K562 (cell line): ENCODE measurements around the gene GJC2. TPM values are rescaled to one million over a fixed set of nuclear protein-coding genes. Genes with fewer than 3 reads are reported as not detected.

Experiments
- BDP1 ChIP-seq: IDR thresholded peaks from 3 replicates; pipeline ENCODE4 v1.6.1; 2011; ENCODE audit not compliant: insufficient read length, insufficient read depth
- FIP1L1 ChIP-seq: fragments of 200-400 bp; formaldehyde crosslinking; IDR thresholded peaks from 2 replicates; pipeline ENCODE4 v1.6.1; 2018; ENCODE audit warnings: mild to moderate bottlenecking, low read depth, low read length; ENCODE audit not compliant: poor library complexity, severe bottlenecking
- KDM1A ChIP-seq, 2 experiments: fragments of 450-650 bp; IDR thresholded peaks; 2 replicates each; pipeline ENCODE4 v1.6.1; 2016; ENCODE audit warnings: mild to moderate bottlenecking in 2 of 2
- KDM2B ChIP-seq: fragments of 250-450 bp; sonication (Bioruptor Pico); IDR thresholded peaks from 2 replicates; pipeline ENCODE4 v1.8.0; 2021; ENCODE audit warnings: mild to moderate bottlenecking, moderate library complexity
- KLF10 ChIP-seq: fragments of 250-450 bp; sonication (Bioruptor Pico); IDR thresholded peaks from 2 replicates; pipeline ENCODE4 v1.6.1; 2021; ENCODE audit warnings: matching md5 sums
- MEF2A ChIP-seq: IDR thresholded peaks from 2 replicates; pipeline ENCODE4 v1.6.1; 2011; ENCODE audit warnings: low read depth, mild to moderate bottlenecking, low read length, moderate library complexity; ENCODE audit not compliant: control insufficient read depth
- NFIX ChIP-seq: fragments of 250-450 bp; sonication (Bioruptor Pico); IDR thresholded peaks from 2 replicates; pipeline ENCODE4 v1.4.0; 2020; ENCODE audit warnings: low read depth, mild to moderate bottlenecking, moderate library complexity
- SMARCC2 ChIP-seq: fragments of 450-650 bp; IDR thresholded peaks from 2 replicates; pipeline ENCODE4 v1.6.1; 2017; ENCODE audit warnings: antibody characterized with exemption, moderate library complexity, mild to moderate bottlenecking, low read depth
- TCF7 ChIP-seq: sonication (generic); IDR thresholded peaks from 2 replicates; pipeline ENCODE4 v1.6.1; 2016; ENCODE audit warnings: antibody characterized with exemption, borderline replicate concordance
- ZBTB1 ChIP-seq: sonication (generic); formaldehyde crosslinking; IDR thresholded peaks from 2 replicates; pipeline ENCODE4 v1.8.1; 2023; ENCODE audit warnings: missing genetic modification reagents, low read depth, mild to moderate bottlenecking, borderline replicate concordance
- ZC3H11A ChIP-seq: IDR thresholded peaks from 2 replicates; pipeline ENCODE4 v1.6.1; 2012; ENCODE audit warnings: low read depth, low read length, improper control_type of control experiment
- ZC3H4 ChIP-seq: sonication (generic); formaldehyde crosslinking; IDR thresholded peaks from 2 replicates; pipeline ENCODE4 v1.9.0; 2021; ENCODE audit warnings: missing genetic modification reagents, borderline replicate concordance
- ZNF263 ChIP-seq: sonication (generic); formaldehyde crosslinking; IDR thresholded peaks from 2 replicates; pipeline ENCODE4 v1.8.0; 2022; ENCODE audit warnings: mild to moderate bottlenecking, missing genetic modification reagents, borderline replicate concordance
- ZNF778 ChIP-seq: fragments of 450-650 bp; formaldehyde crosslinking; IDR thresholded peaks from 2 replicates; pipeline ENCODE4 v1.4.0; 2020; ENCODE audit warnings: mild to moderate bottlenecking, moderate library complexity
- ZNF785 ChIP-seq: fragments of 250-450 bp; sonication (Bioruptor Pico); IDR thresholded peaks from 2 replicates; pipeline ENCODE4 v1.4.0; 2020; ENCODE audit warnings: mild to moderate bottlenecking
- polyA plus RNA-seq, 8 experiments: library from polyadenylated mRNA; depleted of rRNA in 4 of 8; stranded (reverse) in 5 of 8; unstranded in 3 of 8; fragments of >200 nt; fragmentation: Nextera tagmentation in 2 of 8; fragmentation: Illumina TruSeq in 1 of 8; extraction: Ambion mirVana in 2 of 8; extraction: Trizol in 1 of 8; gene quantifications; 2 replicates each; pipeline versions ENCODE4 v1.2.1 to v1.2.3, GENCODE V29; 2011 to 2014; ENCODE audit warnings: inconsistent platforms in 1 of 8, missing spikeins in 1 of 8
- total RNA-seq, 7 experiments: library from RNA; depleted of rRNA in 6 of 7; stranded (reverse); fragments of >200 nt in 6 of 7; fragmentation: Illumina TruSeq in 2 of 7; extraction: Trizol in 2 of 7; gene quantifications; 2 replicates each; pipeline versions ENCODE4 v1.2.1 to v1.2.3, GENCODE V29; 2011 to 2021; ENCODE audit warnings: low replicate concordance in 1 of 7
- TF ChIP-seq, protein P1 (sequence below), 3 experiments: fragments of 200-800 bp in 1 of 3; sonication (Bioruptor generic) in 1 of 3; sonication (generic) in 1 of 3; formaldehyde crosslinking in 1 of 3; IDR thresholded peaks; 2 replicates each; pipeline versions ENCODE4 v1.6.1 to v1.8.0; 2016 to 2022; ENCODE audit warnings: mild to moderate bottlenecking in 2 of 3, missing compliant biosample characterization in 2 of 3, missing genetic modification characterization in 2 of 3, missing genetic modification reagents in 1 of 3
- TF ChIP-seq, protein P2 (sequence below): fragments of 450-650 bp; IDR thresholded peaks from 2 replicates; pipeline ENCODE4 v1.7.0; 2016; ENCODE audit warnings: borderline replicate concordance
- TF ChIP-seq, protein P3 (sequence below): sonication (generic); formaldehyde crosslinking; IDR thresholded peaks from 2 replicates; pipeline ENCODE4 v1.9.0; 2022; ENCODE audit warnings: mild to moderate bottlenecking, missing genetic modification reagents
- TF ChIP-seq, protein P4 (sequence below): fragments of 250-450 bp; sonication (Bioruptor Pico); IDR thresholded peaks from 2 replicates; pipeline ENCODE4 v1.5.0; 2022; ENCODE audit warnings: mild to moderate bottlenecking

Gene GJC2
- total and polyA plus RNA-seq, 9 of the 15 experiments (the other 6 are each of a cell fraction or from before 2014, with no cell fraction given) = 0.03 to 0.62 (median 0.11) TPM; not detected in 2

DNA sequence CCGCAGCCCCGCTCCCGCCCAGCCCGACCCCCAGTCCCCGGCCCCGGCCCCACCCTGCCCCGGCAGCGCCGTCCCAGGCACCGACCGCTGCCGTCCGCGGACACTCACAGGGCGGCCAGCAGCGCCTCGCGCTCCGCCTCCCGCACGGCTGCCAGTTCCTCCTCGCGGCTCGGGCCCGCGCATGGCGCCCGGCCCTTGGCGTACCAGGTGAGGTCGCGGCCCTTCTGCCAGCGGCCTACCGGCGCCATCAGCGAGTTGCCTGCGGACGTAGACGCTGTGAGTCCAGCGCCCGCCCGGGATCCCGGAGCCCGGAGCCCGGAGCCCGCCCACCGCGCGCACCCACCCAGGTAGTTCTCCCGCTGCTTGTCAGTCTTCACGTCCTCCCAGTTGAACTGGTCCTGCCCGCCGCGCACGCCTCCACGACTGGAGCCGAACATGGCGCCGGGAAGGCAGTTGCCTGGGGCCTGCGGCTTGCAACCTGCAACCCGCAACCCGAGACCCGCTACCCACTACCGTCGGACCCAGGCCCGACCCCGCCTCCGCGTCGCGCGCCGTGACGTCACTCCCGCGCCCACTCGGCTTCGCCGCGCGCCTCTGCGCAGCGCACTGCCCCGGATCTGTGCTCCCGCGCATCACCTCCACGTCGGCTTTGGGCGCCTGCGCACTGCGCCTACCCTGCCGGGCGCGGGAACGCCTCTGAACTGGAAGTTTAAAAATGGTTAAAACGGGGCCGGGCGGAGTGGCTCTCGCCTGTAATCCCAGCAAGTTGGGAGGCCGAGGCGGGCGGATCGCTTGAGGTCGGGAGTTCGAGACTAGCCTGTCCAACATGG is 46.7 kb upstream of the GJC2 start, which contains the start of gene C1orf35 (continued):
- no peak for TF ChIP-seq TCF7
- TF ChIP-seq MEF2A = no peak
- TF ChIP-seq SMARCC2 = no peak
- no peak for TF ChIP-seq KDM2B
- TF ChIP-seq ZC3H11A = no peak
- peak; percentile 67; the same call in 1 of the 2 replicates for TF ChIP-seq ZBTB1 (CRISPR knock-in tag)
- TF ChIP-seq, protein P1, sequence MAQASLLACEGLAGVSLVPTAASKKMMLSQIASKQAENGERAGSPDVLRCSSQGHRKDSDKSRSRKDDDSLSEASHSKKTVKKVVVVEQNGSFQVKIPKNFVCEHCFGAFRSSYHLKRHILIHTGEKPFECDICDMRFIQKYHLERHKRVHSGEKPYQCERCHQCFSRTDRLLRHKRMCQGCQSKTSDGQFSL (CRISPR knock-in tag; IDR thresholded peaks at IDR 0.05) = no peak; the same call in 1 of the 2 replicates
- TF ChIP-seq, protein P1 (tag; IDR thresholded peaks at IDR 0.05) = no peak
- TF ChIP-seq FIP1L1 = peak; percentile 98
- TF ChIP-seq ZNF785 (CRISPR knock-in tag) = no peak
- no peak for TF ChIP-seq KDM1A (IDR thresholded peaks at IDR 0.05)
- no peak for TF ChIP-seq NFIX (CRISPR knock-in tag)
- no peak for TF ChIP-seq KLF10 (CRISPR knock-in tag)
- TF ChIP-seq, protein P2, sequence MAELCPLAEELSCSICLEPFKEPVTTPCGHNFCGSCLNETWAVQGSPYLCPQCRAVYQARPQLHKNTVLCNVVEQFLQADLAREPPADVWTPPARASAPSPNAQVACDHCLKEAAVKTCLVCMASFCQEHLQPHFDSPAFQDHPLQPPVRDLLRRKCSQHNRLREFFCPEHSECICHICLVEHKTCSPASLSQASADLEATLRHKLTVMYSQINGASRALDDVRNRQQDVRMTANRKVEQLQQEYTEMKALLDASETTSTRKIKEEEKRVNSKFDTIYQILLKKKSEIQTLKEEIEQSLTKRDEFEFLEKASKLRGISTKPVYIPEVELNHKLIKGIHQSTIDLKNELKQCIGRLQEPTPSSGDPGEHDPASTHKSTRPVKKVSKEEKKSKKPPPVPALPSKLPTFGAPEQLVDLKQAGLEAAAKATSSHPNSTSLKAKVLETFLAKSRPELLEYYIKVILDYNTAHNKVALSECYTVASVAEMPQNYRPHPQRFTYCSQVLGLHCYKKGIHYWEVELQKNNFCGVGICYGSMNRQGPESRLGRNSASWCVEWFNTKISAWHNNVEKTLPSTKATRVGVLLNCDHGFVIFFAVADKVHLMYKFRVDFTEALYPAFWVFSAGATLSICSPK = no peak
- peak; percentile 50; the same call in 1 of the 2 replicates for TF ChIP-seq ZNF263 (CRISPR knock-in tag)
- TF ChIP-seq ZNF778 (CRISPR knock-in tag) = no peak
- TF ChIP-seq, protein P3, sequence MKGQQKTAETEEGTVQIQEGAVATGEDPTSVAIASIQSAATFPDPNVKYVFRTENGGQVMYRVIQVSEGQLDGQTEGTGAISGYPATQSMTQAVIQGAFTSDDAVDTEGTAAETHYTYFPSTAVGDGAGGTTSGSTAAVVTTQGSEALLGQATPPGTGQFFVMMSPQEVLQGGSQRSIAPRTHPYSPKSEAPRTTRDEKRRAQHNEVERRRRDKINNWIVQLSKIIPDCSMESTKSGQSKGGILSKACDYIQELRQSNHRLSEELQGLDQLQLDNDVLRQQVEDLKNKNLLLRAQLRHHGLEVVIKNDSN (CRISPR knock-in tag) = peak; percentile 43; the same call in 1 of the 2 replicates
- no peak for TF ChIP-seq BDP1
- TF ChIP-seq, protein P4, sequence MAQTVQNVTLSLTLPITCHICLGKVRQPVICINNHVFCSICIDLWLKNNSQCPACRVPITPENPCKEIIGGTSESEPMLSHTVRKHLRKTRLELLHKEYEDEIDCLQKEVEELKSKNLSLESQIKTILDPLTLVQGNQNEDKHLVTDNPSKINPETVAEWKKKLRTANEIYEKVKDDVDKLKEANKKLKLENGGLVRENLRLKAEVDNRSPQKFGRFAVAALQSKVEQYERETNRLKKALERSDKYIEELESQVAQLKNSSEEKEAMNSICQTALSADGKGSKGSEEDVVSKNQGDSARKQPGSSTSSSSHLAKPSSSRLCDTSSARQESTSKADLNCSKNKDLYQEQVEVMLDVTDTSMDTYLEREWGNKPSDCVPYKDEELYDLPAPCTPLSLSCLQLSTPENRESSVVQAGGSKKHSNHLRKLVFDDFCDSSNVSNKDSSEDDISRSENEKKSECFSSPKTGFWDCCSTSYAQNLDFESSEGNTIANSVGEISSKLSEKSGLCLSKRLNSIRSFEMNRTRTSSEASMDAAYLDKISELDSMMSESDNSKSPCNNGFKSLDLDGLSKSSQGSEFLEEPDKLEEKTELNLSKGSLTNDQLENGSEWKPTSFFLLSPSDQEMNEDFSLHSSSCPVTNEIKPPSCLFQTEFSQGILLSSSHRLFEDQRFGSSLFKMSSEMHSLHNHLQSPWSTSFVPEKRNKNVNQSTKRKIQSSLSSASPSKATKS (CRISPR knock-in tag) = no peak
- no peak for TF ChIP-seq ZC3H4
